AG04449 (cell line): Measurements from ENCODE around the gene SMC6.

Source experiments
- CTCF ChIA-PET: fragments of 350-600 bp; formaldehyde crosslinking; extraction: SDS; loops from one replicate; lab custom pipeline; 2021; ENCODE audit warnings: antibody characterized with exemption; lab: Yijun Ruan, JAX
- POLR2A ChIA-PET: fragments of 400-600, 350-600 bp; formaldehyde crosslinking; extraction: SDS; loops from one replicate; lab custom pipeline; 2020; ENCODE audit warnings: antibody characterized with exemption, inconsistent platforms; lab: Yijun Ruan, JAX
- DNase-seq: peaks from one replicate; pipeline ENCODE4 v3.0.0-alpha.2; 2010; ENCODE audit warnings: low read depth, low spot score
- H3K4me3 ChIP-seq: 2 replicates; pipeline ENCODE4 v1.5.1; 2011; ENCODE audit warnings: low read depth, mild to moderate bottlenecking, control low read depth, low read length
- TF ChIP-seq, protein P1 (sequence below): IDR thresholded peaks from one replicate; pipeline ENCODE4 v1.5.1; 2011; ENCODE audit warnings: mild to moderate bottlenecking, moderate library complexity, low read length, control low read depth, inconsistent platforms; ENCODE audit not compliant: insufficient read depth; ENCODE audit errors: missing control alignments

The SMC6 gene

DNA sequence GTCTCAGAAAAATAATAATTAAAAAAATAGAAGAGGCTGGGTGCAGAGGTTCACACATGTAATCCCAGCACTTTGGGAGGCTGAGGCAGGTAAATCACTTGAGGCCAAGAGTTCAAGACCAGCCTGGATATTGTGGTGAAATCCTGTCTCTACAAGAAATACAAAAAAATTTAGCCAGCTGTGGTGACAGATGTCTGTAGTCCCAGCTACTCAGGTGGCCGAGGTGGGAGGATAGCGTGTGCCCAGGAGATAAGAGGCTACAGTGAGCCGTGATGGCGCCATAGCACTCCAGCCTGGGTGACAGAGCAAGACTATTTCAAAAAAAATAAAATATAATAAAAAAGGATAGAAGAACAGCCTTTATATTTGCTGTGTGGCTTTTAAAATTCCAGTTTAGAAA lies 35.9 kb downstream of the SMC6 start:
- TF ChIP-seq, protein P1, sequence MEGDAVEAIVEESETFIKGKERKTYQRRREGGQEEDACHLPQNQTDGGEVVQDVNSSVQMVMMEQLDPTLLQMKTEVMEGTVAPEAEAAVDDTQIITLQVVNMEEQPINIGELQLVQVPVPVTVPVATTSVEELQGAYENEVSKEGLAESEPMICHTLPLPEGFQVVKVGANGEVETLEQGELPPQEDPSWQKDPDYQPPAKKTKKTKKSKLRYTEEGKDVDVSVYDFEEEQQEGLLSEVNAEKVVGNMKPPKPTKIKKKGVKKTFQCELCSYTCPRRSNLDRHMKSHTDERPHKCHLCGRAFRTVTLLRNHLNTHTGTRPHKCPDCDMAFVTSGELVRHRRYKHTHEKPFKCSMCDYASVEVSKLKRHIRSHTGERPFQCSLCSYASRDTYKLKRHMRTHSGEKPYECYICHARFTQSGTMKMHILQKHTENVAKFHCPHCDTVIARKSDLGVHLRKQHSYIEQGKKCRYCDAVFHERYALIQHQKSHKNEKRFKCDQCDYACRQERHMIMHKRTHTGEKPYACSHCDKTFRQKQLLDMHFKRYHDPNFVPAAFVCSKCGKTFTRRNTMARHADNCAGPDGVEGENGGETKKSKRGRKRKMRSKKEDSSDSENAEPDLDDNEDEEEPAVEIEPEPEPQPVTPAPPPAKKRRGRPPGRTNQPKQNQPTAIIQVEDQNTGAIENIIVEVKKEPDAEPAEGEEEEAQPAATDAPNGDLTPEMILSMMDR: no peak
- ChIA-PET CTCF (interaction anchor here (1.0 to 4.2 kb wide), 5 partner anchors 8 to 114 kb away, joined by 3 to 73 read pairs (median 6); no protein-coding TSS in a partner anchor), POLR2A (no interaction called here)
- no peak overlapping the region for H3K4me3 ChIP-seq
- DNase-seq: no peak

GRCh38 chr2:17713291-17713690 lies 40.3 kb downstream of the SMC6 start:
- DNase-seq: no peak
- TF ChIP-seq, protein P1: no peak
- ChIA-PET CTCF (no interaction called here), POLR2A (no interaction called here)
- no peak overlapping the region for H3K4me3 ChIP-seq

DNA sequence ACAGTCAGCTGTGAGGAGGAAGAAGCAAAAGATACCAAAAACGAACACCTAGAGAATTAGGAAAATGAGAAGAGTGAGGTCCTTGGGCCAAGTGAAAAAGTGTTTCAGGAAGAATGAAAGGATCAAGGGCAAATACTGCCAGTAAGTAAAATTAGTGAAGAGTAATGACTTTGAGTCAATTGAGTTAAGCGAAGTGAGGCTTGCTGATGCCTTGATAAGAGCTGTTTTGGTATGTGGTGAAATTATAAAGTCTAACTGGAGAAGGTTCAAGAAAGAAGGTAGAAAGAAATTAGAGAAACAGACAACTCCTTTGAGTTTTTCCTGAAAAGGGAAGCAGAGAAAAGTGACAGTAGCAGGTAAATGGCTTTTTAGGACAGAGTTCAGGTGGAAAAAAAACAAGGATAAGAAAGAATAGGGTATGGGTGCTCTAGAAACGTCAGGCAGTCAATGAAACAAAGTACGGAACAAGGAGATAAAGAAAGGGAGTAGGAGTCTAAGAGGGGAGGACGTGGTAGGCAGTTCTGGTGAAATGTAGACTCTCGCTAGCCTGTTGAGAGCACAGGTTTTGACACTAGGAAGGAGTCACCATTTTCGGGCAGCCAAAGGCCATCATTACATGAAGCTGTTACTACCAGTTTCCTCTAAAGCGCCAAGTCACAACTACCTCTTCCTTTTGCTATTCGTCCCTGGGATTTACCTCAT lies 42.9 kb downstream of the SMC6 start:
- POLR2A ChIA-PET: no interaction called here
- H3K4me3 ChIP-seq: no peak overlapping the region
- no peak for DNase-seq
- TF ChIP-seq, protein P1: no peak
- CTCF ChIA-PET: interaction anchor here (1.1 kb wide), 1 partner anchor 8 kb away, joined by 6 read pairs; no protein-coding TSS in a partner anchor

DNA sequence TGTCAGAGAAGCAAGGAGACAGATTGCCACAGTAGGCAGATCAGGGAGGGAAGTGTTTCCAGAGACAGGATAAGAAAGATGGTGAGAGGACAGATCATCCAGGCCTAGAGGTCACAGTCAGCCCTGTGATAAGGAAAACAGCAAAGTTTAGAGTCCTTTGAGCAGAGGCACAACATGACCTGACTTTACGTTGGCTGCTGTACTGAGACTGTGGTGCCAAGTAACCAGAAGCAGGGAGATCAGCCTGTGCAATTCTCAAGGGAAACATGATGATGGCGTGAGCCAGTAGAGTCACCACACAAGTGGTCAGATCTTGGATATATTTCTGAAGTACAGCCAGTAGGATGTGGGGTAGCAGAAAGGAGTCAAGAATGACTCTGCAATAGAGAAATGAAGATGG lies 43.7 kb downstream of the SMC6 start:
- no peak overlapping the region for H3K4me3 ChIP-seq
- no peak for DNase-seq
- ChIA-PET CTCF (interaction anchor here (0.8 to 1.5 kb wide), 2 partner anchors 7 to 12 kb away, joined by 3 read pairs; no protein-coding TSS in a partner anchor), POLR2A (no interaction called here)
- TF ChIP-seq, protein P1: no peak

- DNase-seq: no peak
- CTCF ChIA-PET: interaction anchor here (0.9 to 1.6 kb wide), 5 partner anchors 9 to 63 kb away, joined by 3 to 10 read pairs (median 3); no protein-coding TSS in a partner anchor
- H3K4me3 ChIP-seq: no peak overlapping the region
- POLR2A ChIA-PET: no interaction called here
- TF ChIP-seq, protein P1: no peak
Observed at GRCh38 chr2:17708501-17708900, 45.1 kb downstream of the SMC6 start.

- ChIA-PET CTCF (interaction anchor here (13.2 kb wide), 1 partner anchor 12 kb away, joined by 73 read pairs; no protein-coding TSS in a partner anchor), POLR2A (interaction anchor here (0.5 kb wide), 1 partner anchor 19 kb away, joined by 3 read pairs; no protein-coding TSS in a partner anchor)
- TF ChIP-seq, protein P1: no peak
- no peak for DNase-seq
- H3K4me3 ChIP-seq: no peak overlapping the region
Observed at GRCh38 chr2:17706845-17707244, 46.8 kb downstream of the SMC6 start.
